K562 (cell line): ENCODE results near the gene RPS6KL1. TPM values are rescaled to one million over a fixed set of nuclear protein-coding genes. Genes with fewer than 3 reads are reported as not detected.

Source experiments
- ATAC-seq: fragments of 200-7000 bp; cut with Tn5 transposase; 3 replicates; pipeline ENCODE4 v1.9.1; 2020; ENCODE audit warnings: moderate library complexity
- BruUV-seq: library from RNA; stranded (reverse); fragments of 400-500 nt; replicated peaks from 2 replicates; lab custom pipeline; 2021; lab: Mats Ljungman, UMichigan
- CTCF ChIA-PET: fragments of 300-600 bp; formaldehyde crosslinking; extraction: SDS; loops from one replicate; lab custom pipeline; 2021; ENCODE audit warnings: low intra/inter-chr PET ratio; lab: Yijun Ruan, JAX
- POLR2A ChIA-PET: fragments of 300-600, 350-650 bp; sonication (Branson Sonifier 250); formaldehyde crosslinking; extraction: SDS; loops from one replicate; lab custom pipeline; 2021; ENCODE audit warnings: antibody characterized with exemption, inconsistent platforms; lab: Yijun Ruan, JAX
- DNase-seq, 4 experiments: peaks; one replicate each; pipeline versions ENCODE4 v3.0.0 to v3.0.0-alpha.2; 2011 to 2018; ENCODE audit warnings: low spot score in 3 of 4, mixed read lengths in 3 of 4; ENCODE audit errors: extremely low read depth in 1 of 4
- FAIRE-seq: peaks from 2 replicates; lab custom pipeline; 2011; peaks lifted over from hg19 to GRCh38; lab: Jason Lieb, UNC
- H2AFZ ChIP-seq: 2 replicates; pipeline ENCODE4 v1.6.0; 2011; ENCODE audit warnings: low read depth, low read length, control low read depth, inconsistent platforms
- H3K27ac ChIP-seq: fragments of 200-600 bp; 3 replicates; pipeline ENCODE4 v1.8.0; 2011; ENCODE audit warnings: low read depth, mild to moderate bottlenecking, control low read depth, inconsistent platforms, low read length, moderate library complexity, mixed read lengths; ENCODE audit errors: extremely low read depth
- H3K27me3 ChIP-seq, 2 experiments: fragments of 300-600 bp in 1 of 2; 2 replicates in 1 of 2; 3 replicates in 1 of 2; pipeline versions ENCODE4 v1.6.0 to v1.8.0; 2011; ENCODE audit warnings: inconsistent platforms in 2 of 2, low read length in 2 of 2, mild to moderate bottlenecking in 1 of 2, mixed read lengths in 1 of 2, moderate library complexity in 1 of 2; ENCODE audit not compliant: control insufficient read depth in 2 of 2, insufficient read depth in 2 of 2
- H3K36me3 ChIP-seq: fragments of 300-600 bp; 3 replicates; pipeline ENCODE4 v1.8.0; 2011; ENCODE audit warnings: mild to moderate bottlenecking, low read length, inconsistent platforms; ENCODE audit not compliant: control insufficient read depth, insufficient read depth
- H3K4me1 ChIP-seq, 2 experiments: fragments of 200-600 bp in 1 of 2; replicated peaks in 1 of 2; 2 replicates in 1 of 2; 3 replicates in 1 of 2; pipeline versions ENCODE4 v1.5.1 to v1.8.0; 2011; ENCODE audit warnings: inconsistent platforms in 2 of 2, low read length in 2 of 2, mild to moderate bottlenecking in 1 of 2, mixed read lengths in 1 of 2, moderate library complexity in 1 of 2; ENCODE audit not compliant: control insufficient read depth in 2 of 2, insufficient read depth in 2 of 2
- H3K4me2 ChIP-seq: 2 replicates; pipeline ENCODE4 v1.6.1; 2011; ENCODE audit warnings: low read length, control low read depth, inconsistent platforms, mixed read lengths; ENCODE audit not compliant: insufficient read depth
- H3K4me3 ChIP-seq: fragments of 200-600 bp; sonication (generic), shearing (Covaris generic); 2 replicates; pipeline ENCODE4 v1.5.1; 2016; ENCODE audit warnings: control low read depth, inconsistent platforms
- H3K79me2 ChIP-seq: fragments of 200-600 bp; 3 replicates; pipeline ENCODE4 v1.8.0; 2011; ENCODE audit warnings: low read length, inconsistent platforms; ENCODE audit not compliant: control insufficient read depth, insufficient read depth
- H3K9ac ChIP-seq, 2 experiments: 2 replicates each; pipeline versions ENCODE4 v1.6.0 to v1.6.1; 2011; ENCODE audit warnings: low read depth in 2 of 2, low read length in 2 of 2, control low read depth in 1 of 2, inconsistent platforms in 1 of 2, mild to moderate bottlenecking in 1 of 2, mixed read lengths in 1 of 2; ENCODE audit not compliant: insufficient read depth in 1 of 2
- H3K9me1 ChIP-seq: one replicate; pipeline ENCODE4 v1.6.0; 2011; ENCODE audit warnings: inconsistent platforms, mild to moderate bottlenecking, low read length, moderate library complexity; ENCODE audit not compliant: control insufficient read depth, insufficient read depth
- H3K9me3 ChIP-seq: replicated peaks from 2 replicates; pipeline ENCODE4 v1.5.1; 2011; ENCODE audit warnings: low read depth, low read length, inconsistent platforms; ENCODE audit not compliant: control insufficient read depth, insufficient read depth
- H4K20me1 ChIP-seq: replicated peaks from 2 replicates; pipeline ENCODE4 v1.6.1; 2011; ENCODE audit warnings: low read length, inconsistent platforms, mixed read lengths; ENCODE audit not compliant: control insufficient read depth, insufficient read depth
- BCL6 ChIP-seq: fragments of 250-450 bp; sonication (Bioruptor Pico); IDR thresholded peaks from 2 replicates; pipeline ENCODE4 v1.4.0; 2020
- ELF1 ChIP-seq: fragments of 200-800 bp; sonication (Bioruptor generic); IDR thresholded peaks from 2 replicates; pipeline ENCODE4 v1.6.1; 2016; ENCODE audit warnings: missing genetic modification characterization, missing compliant biosample characterization
- GABPB1 ChIP-seq: sonication (generic); formaldehyde crosslinking; IDR thresholded peaks from 2 replicates; pipeline ENCODE4 v1.8.0; 2022; ENCODE audit warnings: mild to moderate bottlenecking, missing genetic modification reagents
- HNRNPUL1 ChIP-seq: fragments of 200-400 bp; formaldehyde crosslinking; IDR thresholded peaks from 2 replicates; pipeline ENCODE4 v1.6.1; 2017; ENCODE audit warnings: low read length
- KHSRP ChIP-seq: fragments of 450-650 bp; IDR thresholded peaks from 2 replicates; pipeline ENCODE4 v1.6.1; 2017
- PRDM10 ChIP-seq: fragments of 450-650 bp; IDR thresholded peaks from 2 replicates; pipeline ENCODE4 v1.6.1; 2018; ENCODE audit not compliant: partially characterized antibody
- ZBTB5 ChIP-seq: fragments of 450-650 bp; IDR thresholded peaks from 2 replicates; pipeline ENCODE4 v1.6.1; 2017; ENCODE audit warnings: antibody characterized with exemption
- ZNF280A ChIP-seq: fragments of 450-650 bp; IDR thresholded peaks from 2 replicates; pipeline ENCODE4 v1.6.1; 2018; ENCODE audit warnings: mild to moderate bottlenecking, low read depth; ENCODE audit not compliant: partially characterized antibody
- ZNF444 ChIP-seq: fragments of 250-450 bp; sonication (Bioruptor Pico); IDR thresholded peaks from 2 replicates; pipeline ENCODE4 v1.4.0; 2020; ENCODE audit warnings: mild to moderate bottlenecking, moderate library complexity
- ZNF639 ChIP-seq, 2 experiments: fragments of 200-800 bp in 1 of 2; sonication (Bioruptor generic) in 1 of 2; sonication (generic) in 1 of 2; formaldehyde crosslinking in 1 of 2; IDR thresholded peaks in 1 of 2; conservative IDR thresholded peaks in 1 of 2; 2 replicates each; pipeline versions ENCODE4 v1.5.0 to v1.6.1; 2016 to 2020; ENCODE audit warnings: missing compliant biosample characterization in 1 of 2, missing genetic modification characterization in 1 of 2, missing genetic modification reagents in 1 of 2
- WGBS: fragments of 100-300 bp; shearing (Covaris generic); methylation state at CpG from one replicate; pipeline ENCODE4 v1.1.6; 2016; ENCODE audit warnings: low coverage, mixed read lengths; ENCODE audit not compliant: insufficient coverage; ENCODE audit errors: missing lambda C conversion rate; 5-methylcytosine and 5-hydroxymethylcytosine counted together
- in situ Hi-C: fragments of 300-500 bp; cut with MboI; formaldehyde crosslinking; loops from 4 replicates; pipeline ENCODE4 v1.15.0; 2018; ENCODE audit warnings: inconsistent platforms, mixed read lengths
- intact Hi-C: fragments of 100-400 bp; cut with micrococcal nuclease; formaldehyde crosslinking; loops from 2 replicates; pipeline ENCODE4 v1.14.2; 2022
- polyA plus RNA-seq, 8 experiments: library from polyadenylated mRNA; depleted of rRNA in 4 of 8; stranded (reverse) in 5 of 8; unstranded in 3 of 8; fragments of >200 nt; fragmentation: Nextera tagmentation in 2 of 8; fragmentation: Illumina TruSeq in 1 of 8; extraction: Ambion mirVana in 2 of 8; extraction: Trizol in 1 of 8; gene quantifications; 2 replicates each; pipeline versions ENCODE4 v1.2.1 to v1.2.3, GENCODE V29; 2011 to 2014; ENCODE audit warnings: inconsistent platforms in 1 of 8, missing spikeins in 1 of 8
- total RNA-seq, 7 experiments: library from RNA; depleted of rRNA in 6 of 7; stranded (reverse); fragments of >200 nt in 6 of 7; fragmentation: Illumina TruSeq in 2 of 7; extraction: Trizol in 2 of 7; gene quantifications; 2 replicates each; pipeline versions ENCODE4 v1.2.1 to v1.2.3, GENCODE V29; 2011 to 2021; ENCODE audit warnings: low replicate concordance in 1 of 7
- TF ChIP-seq, protein P1 (sequence below): fragments of 450-650 bp; IDR thresholded peaks from 2 replicates; pipeline ENCODE4 v1.6.1; 2016

The RPS6KL1 gene
- total and polyA plus RNA-seq, 9 of the 15 experiments (the other 6 are each of a cell fraction or from before 2014, with no cell fraction given) = 0.91 to 15.5 (median 8.1) TPM

- peaks cover 8 to 9% of the 10 kb centered on the region in 2 experiments; a peak in 3 of 5 replicates for H3K4me1 ChIP-seq
- no peaks in the 10 kb centered on the region for H3K9me3 ChIP-seq
- no peak for DNase-seq
- no peak for ATAC-seq
- H3K9me1 ChIP-seq = no peaks in the 10 kb centered on the region
- H2AFZ ChIP-seq = no peak overlapping the region
- no peak overlapping the region for H3K27ac ChIP-seq
- H3K79me2 ChIP-seq = no peaks in the 10 kb centered on the region
- CTCF ChIA-PET = no interaction called here
- H3K36me3 ChIP-seq = no peaks in the 10 kb centered on the region
- H3K4me3 ChIP-seq = no peak overlapping the region
- FAIRE-seq = no peak
- POLR2A ChIA-PET = interaction anchor here (1.4 kb wide), 1 partner anchor 80 kb away, joined by 3 read pairs; no protein-coding TSS in a partner anchor
- TF ChIP-seq, protein P1, sequence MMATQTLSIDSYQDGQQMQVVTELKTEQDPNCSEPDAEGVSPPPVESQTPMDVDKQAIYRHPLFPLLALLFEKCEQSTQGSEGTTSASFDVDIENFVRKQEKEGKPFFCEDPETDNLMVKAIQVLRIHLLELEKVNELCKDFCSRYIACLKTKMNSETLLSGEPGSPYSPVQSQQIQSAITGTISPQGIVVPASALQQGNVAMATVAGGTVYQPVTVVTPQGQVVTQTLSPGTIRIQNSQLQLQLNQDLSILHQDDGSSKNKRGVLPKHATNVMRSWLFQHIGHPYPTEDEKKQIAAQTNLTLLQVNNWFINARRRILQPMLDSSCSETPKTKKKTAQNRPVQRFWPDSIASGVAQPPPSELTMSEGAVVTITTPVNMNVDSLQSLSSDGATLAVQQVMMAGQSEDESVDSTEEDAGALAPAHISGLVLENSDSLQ = no peak
- TF ChIP-seq BCL6 (CRISPR knock-in tag) = no peak
- no peak for TF ChIP-seq KHSRP
- no peak for TF ChIP-seq ZNF444
- no peak for TF ChIP-seq HNRNPUL1
- TF ChIP-seq ZBTB5 = no peak
- no peak for TF ChIP-seq GABPB1 (CRISPR knock-in tag)
- TF ChIP-seq ELF1 (tag) = no peak
- TF ChIP-seq ZNF280A = no peak
- TF ChIP-seq ZNF639 (CRISPR knock-in tag; conservative IDR thresholded peaks at IDR 0.05 in 1 of 2, IDR thresholded peaks at IDR 0.05 in 1 of 2) = no peak
- no peak for TF ChIP-seq PRDM10
- H3K9ac ChIP-seq = no peak overlapping the region
- 63% methylated on average over 1 of the region's 1 CpG for WGBS
- BruUV-seq = no TSS peak
- H4K20me1 ChIP-seq = no peaks in the 10 kb centered on the region
- in situ Hi-C loops = no loop called here
- intact Hi-C loops = no loop called here
- no peaks in the 10 kb centered on the region for H3K27me3 ChIP-seq
- H3K4me2 ChIP-seq = no peak overlapping the region
Observed at GRCh38 chr14:74968811-74969210, 45.8 kb upstream of the RPS6KL1 start.
